HG03460 (cell line): ENCODE data around the gene KRTAP10-12.

Experiments
- ATAC-seq: cut with Tn5 transposase; IDR thresholded peaks from one replicate; pipeline ENCODE4 v1.9.1; 2021; ENCODE audit not compliant: unreplicated experiment

Gene KRTAP10-12

DNA sequence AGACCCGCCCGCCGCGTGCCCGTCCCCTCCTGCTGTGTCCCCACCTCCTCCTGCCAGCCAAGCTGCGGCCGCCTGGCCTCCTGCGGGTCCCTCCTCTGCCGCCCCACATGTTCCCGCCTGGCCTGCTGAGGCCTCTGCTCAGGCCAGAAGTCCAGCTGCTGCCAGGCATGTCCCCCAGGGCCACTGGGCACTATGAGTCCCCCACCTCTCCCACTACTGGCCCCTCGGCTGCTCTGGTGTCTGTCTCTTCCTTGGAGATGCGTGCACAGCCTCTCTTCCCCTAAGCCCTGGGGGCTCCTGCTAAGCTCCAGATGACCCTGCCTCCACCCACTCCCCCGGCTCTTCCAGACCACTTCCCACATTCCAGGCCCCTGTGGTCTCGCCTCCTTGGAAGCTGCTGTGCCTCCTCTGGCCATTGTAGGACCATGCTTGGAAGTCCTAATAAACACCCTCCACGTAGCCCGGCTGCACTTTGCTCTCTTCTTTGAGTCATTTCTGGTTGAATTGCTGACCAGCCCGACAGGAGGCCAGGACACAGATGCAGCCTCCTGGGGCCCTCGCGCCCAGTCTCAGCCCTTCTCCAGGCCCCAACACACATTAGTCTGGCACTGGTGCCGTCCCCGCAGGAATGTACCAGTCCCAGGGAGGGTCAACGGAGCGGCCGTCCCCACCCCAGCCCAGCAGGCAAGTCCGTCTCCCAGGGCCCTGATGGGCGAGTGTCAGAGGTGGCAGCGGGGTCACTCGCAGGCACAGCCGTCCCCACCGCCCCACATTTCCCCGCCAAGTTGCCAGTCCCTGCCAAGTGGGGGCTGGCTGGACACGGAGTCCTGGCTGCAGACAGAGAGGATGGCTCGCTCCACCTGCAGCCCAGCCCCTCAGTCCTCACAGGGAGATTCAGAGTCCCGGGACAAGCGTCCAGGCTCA lies 1.1 kb downstream of the KRTAP10-12 start:
- no peak for ATAC-seq

DNA sequence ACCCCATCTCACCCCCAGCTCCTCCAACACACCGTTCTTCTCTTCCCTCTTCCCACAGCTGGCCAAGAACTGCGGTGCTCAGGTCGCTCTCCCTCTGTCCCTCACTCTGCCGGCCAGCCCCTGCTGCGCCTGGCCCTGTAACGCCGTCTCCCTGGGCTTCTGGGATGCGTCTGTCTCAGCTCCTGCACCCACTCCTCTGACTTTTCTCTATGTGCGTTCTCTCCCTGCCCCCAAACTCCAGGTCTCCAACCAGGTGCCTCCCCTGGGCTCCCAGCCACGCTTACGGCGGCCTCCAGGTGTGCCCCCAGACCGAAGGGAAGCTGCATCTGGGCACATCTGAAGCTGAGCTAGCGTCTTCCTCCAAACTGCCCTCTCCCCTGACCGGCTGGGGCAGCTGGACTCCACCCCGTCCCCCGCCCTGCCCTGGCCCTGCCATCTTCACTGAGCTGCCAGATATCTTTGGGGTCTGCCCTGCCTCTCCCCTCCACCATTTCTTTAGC lies 2.6 kb downstream of the KRTAP10-12 start:
- no peak for ATAC-seq

DNA sequence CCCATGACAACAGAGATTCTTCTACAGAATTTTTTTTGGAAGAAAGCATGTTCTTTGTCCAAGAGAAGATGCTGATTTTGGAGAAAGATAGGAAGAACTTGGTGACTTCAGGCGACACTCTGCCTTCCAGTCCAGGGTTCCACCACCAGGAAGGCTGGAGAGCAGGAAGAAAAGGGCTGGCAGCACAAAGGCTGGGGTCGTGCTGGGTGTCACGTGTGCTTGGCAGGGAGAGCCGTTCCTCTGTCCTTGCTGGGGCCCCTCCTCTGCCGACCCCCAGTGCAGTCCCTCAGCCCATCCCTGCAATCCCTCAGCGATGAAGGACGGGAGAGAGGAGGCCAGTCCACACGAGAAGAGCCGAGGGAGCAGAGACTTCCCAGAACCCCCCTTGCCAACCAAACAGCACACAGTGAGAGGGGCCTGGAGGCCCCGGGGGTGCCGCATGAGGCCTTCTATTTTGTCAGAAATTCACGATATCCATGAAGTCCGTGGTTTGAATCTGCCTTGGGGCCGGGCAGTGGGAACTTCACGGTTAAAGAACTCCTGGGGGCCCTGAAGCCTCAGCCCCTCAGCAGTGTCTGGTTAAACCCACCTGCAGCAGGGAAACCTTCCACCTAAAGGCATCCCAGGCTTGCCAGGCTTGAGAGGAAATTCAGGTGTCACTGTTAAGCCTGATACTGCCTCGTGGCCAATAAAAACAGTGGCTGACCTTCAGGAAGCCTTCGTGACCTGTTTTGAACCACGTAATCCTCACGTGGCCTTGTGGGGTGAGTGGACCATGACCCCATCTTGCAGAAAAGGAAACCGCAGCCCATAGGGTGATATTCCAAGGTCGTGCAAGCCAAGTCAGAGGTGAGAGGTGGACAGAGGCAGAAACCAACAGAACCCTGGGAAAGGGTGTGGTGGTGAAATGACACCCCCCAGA lies 3.4 kb downstream of the KRTAP10-12 start:
- ATAC-seq: no peak

DNA sequence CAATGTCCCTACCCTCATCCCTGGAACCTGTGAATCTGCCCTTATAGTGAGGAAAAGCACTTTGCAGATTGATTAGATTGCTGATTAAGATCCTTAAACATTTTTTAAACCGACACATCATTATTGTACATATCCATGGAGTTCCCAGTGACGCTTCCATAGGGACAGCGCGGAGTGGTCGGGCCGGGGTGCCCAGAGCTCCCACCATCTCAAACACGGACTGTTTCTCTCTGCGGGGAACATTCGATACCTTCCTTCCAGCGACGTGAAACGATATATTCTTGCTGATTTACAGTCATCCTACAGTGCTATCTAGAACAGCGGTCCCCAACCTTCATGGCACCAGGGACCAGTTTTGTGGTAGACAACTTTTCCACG lies 4.0 kb downstream of the KRTAP10-12 start:
- ATAC-seq: no peak

DNA sequence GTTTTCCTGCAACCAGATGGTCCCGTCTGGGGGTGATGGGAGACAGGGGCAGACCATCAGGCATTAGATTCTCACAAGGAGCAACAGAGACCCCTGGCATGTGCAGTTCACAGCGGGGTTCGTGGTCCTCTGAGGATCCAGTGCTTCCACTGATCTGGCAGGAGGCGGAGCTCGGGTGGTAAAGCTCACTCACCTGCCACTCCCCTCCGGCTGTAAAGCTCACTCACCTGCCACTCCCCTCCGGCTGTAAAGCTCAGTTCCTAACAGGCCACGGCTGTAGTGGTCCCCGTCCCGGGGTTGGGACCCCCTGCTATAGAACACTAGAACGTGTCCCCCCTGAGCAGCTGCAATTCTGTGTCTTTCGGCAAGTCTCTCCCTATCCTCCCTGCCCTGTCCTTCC lies 4.6 kb downstream of the KRTAP10-12 start:
- no peak for ATAC-seq

DNA sequence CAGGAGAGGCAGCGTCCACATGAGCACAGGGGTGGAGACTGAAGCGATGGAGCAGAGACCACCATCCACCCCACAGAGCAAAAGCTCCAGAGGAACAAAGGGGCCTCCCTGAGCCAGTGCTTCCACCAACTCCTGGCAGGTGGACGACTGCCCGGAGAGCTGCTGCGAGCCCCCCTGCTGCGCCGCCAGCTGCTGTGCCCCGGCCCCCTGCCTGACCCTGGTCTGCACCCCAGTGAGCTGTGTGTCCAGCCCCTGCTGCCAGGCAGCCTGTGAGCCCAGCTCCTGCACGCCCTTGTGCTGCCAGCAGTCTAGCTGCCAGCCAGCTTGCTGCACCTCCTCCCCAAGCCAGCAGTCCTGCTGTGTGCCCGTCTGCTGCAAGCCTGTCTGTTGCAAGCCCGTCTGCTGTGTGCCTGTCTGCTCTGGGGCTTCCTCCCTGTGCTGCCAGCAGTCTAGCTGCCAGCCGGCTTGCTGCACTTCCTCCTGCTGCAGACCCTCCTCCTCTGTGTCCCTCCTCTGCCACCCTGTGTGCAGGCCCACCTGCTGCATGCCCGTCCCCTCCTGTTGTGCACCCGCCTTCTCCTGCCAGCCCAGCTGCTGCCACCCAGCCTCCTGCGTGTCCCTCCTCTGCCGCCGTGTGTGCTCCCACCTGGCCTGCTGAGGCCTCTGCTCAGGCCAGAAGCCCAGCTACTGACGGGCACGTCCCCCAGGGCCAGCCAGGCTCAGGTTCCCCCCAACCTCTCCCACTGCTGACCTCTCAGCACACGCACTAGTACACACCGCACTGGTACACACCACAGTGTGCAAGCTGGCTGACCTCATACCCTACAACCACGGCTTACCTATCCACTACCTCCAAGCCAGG lies 5.4 kb downstream of the KRTAP10-12 start:
- ATAC-seq: no peak

DNA sequence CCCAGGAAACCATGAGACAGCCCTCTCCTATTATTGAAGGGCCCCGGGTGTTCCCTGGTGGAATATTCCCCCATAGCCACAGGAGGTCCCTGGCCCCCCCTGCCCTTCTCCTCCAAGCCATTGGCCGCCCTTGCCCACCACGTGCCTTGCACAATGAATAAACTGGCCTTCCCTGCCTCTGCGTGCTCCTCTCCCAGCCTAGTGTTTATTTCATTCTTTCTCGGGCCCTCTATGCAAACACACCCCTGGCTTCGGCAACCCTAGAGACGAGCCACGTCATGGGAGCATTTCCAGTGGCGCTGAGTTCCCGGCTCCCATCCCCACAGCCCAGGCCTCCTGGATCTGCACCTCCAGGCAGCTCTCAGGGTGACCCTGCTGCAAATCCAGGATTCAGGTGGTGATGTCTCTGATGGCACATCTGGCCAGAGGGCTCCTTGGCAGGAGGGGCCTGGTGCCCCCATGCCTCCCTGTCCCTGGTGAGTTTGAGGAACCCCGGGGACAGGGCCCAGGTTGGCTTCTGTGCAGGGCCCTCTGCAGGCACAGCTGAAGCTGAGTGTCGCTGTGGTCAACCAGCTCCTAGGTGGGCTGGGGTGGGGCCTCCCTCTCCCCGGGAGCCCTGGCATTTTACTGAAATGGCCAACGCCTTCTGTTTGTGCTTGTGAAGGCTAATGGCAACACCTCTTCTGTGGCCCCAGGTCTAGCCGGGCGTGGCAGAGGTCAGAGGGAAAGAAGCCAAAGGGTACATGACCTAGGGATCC lies 6.2 kb downstream of the KRTAP10-12 start:
- no peak for ATAC-seq

DNA sequence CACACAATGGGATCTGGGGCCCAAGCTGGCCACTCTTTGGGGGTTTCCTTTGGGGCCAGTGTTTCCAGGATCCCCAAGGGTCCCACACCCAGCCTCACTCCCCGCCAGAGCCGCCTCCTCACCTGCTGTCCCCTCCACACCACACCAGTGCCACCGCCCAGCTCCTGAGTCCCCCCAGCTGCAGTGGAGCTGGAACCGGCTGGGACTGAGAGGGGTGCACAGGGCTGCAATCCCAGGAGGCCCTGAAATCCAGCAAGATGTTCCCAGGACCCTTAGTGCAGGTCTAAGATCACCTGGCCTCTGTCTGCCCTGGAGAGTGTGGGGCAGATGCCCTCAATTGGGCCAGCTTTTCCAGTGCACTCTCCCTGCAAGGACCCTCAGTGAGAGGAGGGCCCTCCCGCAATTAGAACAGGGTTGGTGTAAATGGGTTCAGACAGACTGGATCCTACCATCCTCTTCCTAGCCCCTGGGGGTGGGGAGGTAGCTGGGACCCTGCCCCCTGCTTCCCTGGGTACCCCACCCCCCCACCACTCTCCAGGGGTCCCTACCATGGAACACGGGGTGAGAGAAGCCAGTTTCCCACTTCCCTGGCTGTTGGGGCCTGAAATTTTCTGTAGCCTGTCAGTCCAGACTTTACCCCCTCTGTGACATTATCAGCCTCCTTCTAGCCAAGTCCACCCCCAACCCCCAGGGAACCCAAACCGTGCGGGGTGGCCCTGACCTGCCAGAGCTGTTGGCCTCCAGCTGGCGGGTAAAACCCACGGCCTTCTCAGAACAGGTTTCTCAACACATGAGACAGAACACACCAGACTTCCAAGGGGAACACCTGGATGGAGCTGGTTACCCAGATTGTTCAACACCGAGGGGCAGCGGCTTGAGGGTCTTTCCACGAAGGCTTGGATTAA lies 7.0 kb downstream of the KRTAP10-12 start:
- ATAC-seq: no peak

DNA sequence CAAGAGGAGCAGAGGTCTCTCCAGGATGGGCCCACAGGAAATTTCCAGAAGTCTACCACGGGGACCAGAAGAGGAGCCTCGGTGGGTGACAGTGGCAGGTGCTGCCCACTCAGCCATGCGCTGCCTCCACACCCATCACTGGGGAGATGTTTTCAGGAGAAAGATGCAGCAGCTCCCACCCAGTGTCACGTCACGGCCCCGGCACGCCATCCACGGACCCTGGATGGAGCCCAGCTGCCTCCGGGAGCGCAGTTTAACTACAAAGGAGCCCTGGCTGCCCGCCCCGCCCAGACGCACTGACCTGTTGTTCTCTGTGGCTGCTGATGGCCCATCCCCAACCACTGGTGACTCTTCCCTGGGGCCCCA lies 7.6 kb downstream of the KRTAP10-12 start:
- no peak for ATAC-seq

DNA sequence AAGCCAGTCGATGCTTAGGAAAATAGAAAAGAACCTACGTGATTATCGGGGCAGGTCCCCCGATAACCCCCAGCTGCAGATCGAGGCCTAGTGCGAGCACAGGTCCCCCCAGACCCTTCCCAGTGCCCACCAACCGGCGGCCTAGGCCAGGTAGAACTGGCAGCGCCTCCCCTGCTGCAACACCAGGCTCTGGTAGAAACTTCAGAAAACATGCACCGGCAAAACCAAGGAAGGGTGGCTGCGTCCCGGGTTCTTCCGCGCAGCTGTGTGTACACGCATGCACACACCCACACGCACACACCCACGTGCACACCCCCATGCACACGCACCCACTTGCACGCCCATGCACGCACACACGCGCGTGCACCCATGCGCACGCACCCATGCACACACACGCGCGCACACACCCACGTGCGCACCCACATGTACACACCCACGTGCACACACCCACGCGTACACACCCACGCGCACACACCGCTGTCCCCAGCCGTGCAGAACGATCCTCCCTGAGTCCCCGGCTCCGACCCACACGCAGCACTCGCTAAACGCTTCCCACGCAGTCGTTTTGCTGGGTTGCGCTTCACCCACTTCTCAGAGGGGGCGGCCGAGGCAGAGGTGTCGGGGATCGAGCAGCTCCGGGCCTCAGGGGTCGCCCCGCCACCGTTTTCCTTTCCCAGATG lies 9.2 kb downstream of the KRTAP10-12 start:
- no peak for ATAC-seq

DNA sequence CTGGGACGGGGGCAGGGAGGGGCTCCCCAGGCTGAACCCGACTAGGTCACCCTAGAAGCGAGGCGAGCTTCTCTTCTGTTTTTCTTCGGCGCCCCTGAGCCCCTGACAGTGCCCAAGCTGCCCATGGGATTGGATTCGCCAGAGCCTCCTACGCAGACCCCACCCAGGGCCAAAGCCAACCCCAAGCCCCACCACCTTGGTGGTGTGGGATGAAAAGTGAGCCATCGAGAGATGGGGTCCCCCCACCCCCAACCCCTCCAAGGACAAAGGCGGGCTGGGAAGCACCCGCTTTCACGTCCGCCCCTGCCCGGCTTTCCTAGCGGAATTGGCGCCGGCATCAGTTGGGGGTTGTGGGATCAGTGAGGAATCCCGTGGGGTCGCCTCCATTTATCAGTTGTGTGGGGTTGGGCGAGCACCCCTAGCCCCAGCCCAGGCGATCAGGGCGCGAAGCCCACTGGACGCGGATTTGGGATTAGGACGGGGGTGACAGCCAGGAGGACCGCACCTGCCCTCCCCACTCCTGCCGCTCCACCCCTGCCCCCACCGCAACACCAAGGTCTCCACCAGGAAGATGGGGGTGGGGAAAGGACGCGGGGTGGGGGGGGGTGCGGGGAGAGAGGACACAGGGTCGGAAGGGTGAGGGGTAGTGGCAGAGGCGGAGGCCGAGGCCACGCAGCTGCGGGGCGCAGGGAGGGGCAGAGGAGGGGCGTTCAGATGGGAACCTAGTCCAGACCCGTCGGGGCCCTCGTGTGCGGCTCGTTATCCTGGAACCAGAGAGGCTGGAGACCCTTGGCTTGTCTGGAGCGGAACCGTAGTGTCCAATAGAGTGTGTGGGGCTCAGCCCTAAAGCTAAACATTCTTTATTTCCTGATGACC lies 10.0 kb downstream of the KRTAP10-12 start:
- ATAC-seq: no peak

DNA sequence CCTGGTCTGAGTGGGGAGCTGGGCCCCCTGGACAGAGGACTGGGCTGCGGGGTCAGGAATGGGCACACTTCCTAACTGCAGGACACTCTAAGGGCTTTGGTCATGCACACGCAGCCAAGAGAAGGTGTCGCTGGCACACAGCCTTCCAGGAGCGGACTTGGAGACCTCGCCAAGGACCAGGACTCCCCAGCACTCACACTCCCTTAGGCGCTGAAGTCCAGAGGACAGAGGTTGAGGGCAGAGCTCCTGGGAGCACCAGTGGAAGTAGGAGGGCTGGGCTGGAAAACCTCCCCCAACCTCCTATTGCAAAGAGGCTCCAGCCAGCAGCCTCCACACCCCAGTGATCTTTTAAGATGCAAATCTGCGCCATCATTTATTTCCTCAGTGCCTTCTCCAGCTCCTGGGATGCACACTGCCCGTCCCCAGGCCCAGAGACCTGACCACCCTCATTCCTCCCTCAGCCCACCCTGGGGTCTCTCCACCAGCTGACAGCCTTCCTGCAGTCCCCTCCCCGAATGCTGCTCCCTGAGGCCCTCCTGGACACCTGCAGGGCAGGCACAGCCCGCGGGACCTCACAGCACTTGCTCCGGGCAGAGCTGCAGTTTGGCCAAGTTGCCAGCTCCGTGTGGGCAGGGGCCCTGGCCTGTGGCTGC lies 11.4 kb downstream of the KRTAP10-12 start:
- no peak for ATAC-seq

DNA sequence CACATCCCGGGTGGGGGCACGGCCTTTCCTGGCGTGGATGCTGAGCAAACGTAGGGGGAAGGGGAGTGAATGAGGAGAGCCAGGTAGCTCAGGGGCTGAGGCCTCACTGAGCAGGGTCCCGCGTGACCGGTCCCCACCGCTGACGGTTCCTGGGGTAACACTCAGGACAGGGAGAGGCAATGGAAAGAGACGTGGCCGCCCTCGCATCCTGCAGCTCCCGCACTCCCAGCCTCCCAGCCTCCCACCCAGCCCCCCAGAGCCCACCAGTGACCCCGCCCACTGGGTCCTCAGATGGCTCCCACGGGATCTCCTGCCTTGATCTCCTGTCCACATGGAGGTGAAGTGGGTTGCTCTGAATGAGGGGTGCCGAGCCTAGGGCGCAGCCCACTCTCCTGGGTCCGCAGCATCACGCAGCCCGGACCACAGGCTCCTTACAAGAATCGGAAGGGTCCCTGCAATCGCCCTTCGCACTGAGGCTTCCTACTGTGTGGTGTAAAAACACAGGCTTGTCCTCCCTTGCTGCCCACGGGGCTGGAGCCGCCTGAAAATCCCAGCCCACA lies 12.0 kb downstream of the KRTAP10-12 start:
- ATAC-seq: no peak

DNA sequence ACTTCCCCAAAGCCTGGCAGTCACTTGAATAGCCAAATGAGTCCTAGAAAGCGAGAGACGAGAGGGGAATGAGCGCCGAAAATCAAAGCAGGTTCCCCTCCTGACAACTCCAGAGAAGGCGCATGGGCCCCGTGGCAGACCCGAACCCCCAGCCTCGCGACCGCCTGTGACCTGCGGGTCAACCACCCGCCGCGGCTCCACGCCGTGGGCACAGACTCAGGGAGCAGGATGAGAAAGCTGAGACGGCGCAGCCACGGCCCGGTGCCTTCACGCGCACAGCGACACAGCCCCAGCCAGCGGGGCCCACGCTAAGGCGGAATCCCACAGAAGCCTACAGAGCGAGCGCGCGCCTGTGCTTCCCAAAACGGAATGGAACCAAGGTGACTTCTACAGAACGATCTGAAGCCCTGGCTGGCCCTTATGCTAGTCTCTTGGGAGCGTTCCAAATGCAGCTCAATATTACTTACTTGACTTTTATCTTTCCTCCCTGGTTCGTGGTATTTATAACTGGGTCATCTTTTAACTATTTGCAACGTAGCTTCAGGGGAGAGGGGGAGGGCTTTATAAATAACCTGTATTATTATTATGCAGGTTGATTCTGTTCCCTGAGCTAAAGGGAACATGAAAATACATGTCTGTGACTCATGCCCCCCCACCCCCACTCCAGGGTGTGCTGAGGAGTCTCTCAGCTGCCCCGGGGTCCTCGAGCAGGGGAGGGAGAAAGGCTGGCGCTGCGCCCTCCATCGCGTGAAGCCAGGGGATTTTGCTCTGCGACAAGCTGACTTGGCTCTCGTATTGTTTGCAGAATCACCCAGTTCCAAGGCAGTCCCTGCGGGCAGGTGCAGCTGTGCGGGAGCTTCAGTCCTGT lies 12.7 kb downstream of the KRTAP10-12 start:
- no peak for ATAC-seq

DNA sequence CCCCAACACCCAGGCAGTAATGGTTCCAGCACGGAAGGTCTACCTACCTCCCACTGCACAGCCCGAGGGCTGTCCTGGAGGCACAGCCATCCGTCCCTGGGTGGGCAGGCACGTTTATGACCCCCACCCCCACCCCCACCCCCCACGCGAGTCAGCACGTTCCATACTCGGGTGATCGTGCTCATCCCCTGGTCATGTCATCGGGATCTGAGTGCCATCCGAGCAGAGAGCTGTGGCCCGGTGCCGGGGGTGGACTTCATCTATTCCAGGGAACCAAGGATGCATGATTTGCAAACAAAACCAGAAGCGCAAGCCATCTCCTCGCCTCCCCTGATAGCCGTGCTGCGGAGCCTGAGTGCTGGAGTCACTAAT lies 13.3 kb downstream of the KRTAP10-12 start:
- no peak for ATAC-seq
